ENCODE measurements around the gene IGSF9. TPM values are rescaled to one million over a fixed set of nuclear protein-coding genes. Genes with fewer than 3 reads are reported as not detected.

IGSF9 gene
- total RNA-seq, 4 donors from 2014 or later: 0.71 to 1.9 (median 1.4) TPM

DNA sequence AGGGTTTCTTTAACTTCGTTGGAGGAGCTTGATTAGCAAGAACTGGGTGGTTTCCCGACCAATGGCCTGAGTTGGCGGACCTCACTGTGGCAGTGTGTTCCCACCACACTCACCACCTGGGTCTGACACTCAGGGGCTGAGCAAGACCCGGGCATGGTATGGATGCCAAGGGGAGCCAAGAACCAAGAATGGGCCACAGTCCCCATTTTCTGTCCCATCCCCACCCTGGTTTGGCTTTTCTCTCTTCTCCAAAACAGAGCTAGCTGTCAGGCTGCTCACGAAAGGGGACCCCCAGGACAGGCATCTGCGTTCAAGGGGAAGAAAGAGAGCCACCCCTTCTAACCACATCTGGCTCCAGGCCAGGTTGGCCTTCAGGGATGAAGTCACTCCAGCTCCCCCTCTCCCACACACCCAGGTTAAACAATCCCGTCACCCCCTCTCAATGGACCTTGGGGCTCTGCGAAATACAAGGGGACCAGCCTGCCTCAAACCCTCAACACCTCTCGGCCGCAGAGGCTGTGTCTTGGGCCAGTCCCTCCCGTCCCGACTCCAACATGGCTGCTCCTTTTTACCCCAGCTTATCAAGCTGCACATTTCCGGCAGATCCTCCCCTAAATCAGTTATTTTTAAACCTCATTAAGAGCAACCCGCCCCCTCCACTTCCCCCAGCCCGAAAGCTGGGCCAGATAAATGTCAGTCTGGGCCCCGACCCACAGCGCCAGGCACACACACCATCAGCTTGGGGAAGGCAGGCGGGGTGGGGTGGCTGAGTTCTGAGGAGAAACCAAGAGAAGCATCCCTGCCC is 23.5 kb downstream of the IGSF9 start:
- 70 to 78% methylated on average over 17 to 18 of the region's 18 CpGs for WGBS, 2 donors
- intact Hi-C loops (cut with DNase I): loop anchor here (10.0 kb wide), 1 partner anchor 173 kb away; the partner anchor contains the start of gene IGSF8

DNA sequence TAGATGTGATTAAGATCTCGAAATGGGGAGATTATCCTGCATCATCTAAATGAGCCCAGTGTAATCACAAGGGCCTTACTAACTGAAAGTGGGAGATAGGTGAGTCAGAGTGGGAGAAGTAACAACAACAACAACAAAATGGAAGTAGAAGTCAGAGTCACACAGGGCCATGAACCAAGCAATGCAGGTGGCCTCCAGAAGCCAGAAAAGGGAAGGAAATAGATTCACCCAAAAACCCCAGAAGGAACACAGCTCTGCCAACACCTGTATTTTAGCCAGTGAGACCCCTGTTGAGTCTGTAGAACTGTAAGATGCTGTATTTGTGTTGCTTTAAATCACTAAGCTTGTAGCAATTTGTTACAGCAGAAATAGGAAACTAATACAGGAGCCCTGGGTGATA is 24.2 kb downstream of the IGSF9 start:
- no peak overlapping the region for H3K4me3 ChIP-seq (replicated peaks in 1 of 3)
- intact Hi-C loops (cut with DNase I): loop anchor here (10.0 kb wide), 1 partner anchor 174 kb away; the partner anchor contains the start of gene IGSF8
- peaks cover 20 to 30% of the 10 kb centered on the region in 2 donors for H3K36me3 ChIP-seq
- WGBS, 2 donors: 77 to 84% methylated on average over 1 of the region's 1 CpG
- DNase-seq: no peak
- H3K27me3 ChIP-seq: no peaks in the 10 kb centered on the region
- no peaks in the 10 kb centered on the region for H3K9me3 ChIP-seq
- TF ChIP-seq POLR2A (IDR thresholded peaks at IDR 0.05): no peak
- TF ChIP-seq, protein P1, sequence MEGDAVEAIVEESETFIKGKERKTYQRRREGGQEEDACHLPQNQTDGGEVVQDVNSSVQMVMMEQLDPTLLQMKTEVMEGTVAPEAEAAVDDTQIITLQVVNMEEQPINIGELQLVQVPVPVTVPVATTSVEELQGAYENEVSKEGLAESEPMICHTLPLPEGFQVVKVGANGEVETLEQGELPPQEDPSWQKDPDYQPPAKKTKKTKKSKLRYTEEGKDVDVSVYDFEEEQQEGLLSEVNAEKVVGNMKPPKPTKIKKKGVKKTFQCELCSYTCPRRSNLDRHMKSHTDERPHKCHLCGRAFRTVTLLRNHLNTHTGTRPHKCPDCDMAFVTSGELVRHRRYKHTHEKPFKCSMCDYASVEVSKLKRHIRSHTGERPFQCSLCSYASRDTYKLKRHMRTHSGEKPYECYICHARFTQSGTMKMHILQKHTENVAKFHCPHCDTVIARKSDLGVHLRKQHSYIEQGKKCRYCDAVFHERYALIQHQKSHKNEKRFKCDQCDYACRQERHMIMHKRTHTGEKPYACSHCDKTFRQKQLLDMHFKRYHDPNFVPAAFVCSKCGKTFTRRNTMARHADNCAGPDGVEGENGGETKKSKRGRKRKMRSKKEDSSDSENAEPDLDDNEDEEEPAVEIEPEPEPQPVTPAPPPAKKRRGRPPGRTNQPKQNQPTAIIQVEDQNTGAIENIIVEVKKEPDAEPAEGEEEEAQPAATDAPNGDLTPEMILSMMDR (IDR thresholded peaks at IDR 0.05): no peak
- H3K4me1 ChIP-seq: peaks cover 24 to 38% of the 10 kb centered on the region in 2 donors
- peak overlapping the region in 1 of 3 donors; percentile 28 for H3K27ac ChIP-seq

More for the DNA sequence above, 23.5 kb downstream of the IGSF9 start:
- Histone ChIP-seq H3K4me3 (replicated peaks in 1 of 3) (peak overlapping the region in 1 of 3 donors; percentile 91), H3K27me3 (no peaks in the 10 kb centered on the region), H3K27ac (peak overlapping the region in 2 of 3 donors; percentile 96 to 98), H3K9me3 (no peaks in the 10 kb centered on the region), H3K36me3 (peaks cover 20 to 30% of the 10 kb centered on the region in 2 donors), H3K4me1 (peaks cover 30 to 40% of the 10 kb centered on the region in 2 donors)
- TF ChIP-seq POLR2A (IDR thresholded peaks at IDR 0.05): no peak
- TF ChIP-seq, protein P1 (IDR thresholded peaks at IDR 0.05): no peak
- DNase-seq: no peak

DNA sequence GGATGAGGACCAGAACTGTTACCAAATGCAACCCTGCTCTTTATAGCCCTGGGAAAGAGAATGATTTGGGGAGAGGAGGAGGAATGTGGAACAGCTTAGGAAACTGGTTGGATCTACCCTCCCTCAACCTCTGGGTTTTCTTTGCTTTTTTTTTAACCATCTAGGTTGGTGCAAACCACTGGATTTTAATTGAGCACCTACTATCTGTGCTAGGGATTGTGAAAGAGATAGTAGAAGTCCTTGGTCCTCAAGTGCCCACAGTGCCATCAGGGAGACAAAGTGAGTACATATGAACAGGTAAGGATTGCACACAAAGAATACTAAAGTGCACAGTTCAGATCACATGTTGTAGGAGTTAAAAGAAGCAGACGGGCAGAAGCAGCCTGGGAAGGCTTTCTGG is 24.8 kb downstream of the IGSF9 start:
- Histone ChIP-seq H3K4me1 (peaks cover 18 to 32% of the 10 kb centered on the region in 2 donors), H3K4me3 (replicated peaks in 1 of 3) (no peak overlapping the region)
- intact Hi-C loops (cut with DNase I): loop anchor here (10.0 kb wide), 1 partner anchor 174 kb away; the partner anchor contains the start of gene IGSF8

DNA sequence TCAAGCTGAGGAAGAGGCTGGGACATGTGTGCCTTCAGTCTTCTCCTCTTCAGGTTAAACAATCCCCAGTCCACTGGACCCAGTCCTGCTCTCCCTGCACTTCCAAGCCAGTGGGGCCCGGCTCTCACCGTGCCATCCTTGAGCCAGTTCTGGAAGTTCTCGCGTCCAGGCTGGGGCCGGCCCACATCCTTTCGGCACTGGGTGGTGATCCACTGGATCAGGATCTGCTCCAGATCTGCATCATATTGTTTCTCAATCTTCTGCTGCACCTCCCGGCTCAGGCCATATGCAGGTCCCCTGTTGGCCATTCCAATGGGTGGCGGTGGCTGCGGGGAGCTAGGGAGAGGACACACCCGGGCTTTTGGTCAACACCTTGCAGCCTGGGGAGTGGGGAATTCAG is 25.2 kb downstream of the IGSF9 start:
- intact Hi-C loops (cut with DNase I): loop anchor here (10.0 kb wide), 1 partner anchor 175 kb away; the partner anchor contains the start of gene IGSF8
- TF ChIP-seq POLR2A (IDR thresholded peaks at IDR 0.05): no peak
- TF ChIP-seq, protein P1 (IDR thresholded peaks at IDR 0.05): no peak
- no peaks in the 10 kb centered on the region for H3K9me3 ChIP-seq
- 92 to 94% methylated on average over 10 of the region's 10 CpGs for WGBS, 2 donors
- no peak overlapping the region for H3K4me3 ChIP-seq (replicated peaks in 1 of 3)
- peaks cover 20 to 30% of the 10 kb centered on the region in 2 donors for H3K36me3 ChIP-seq
- DNase-seq: no peak
- H3K27ac ChIP-seq: peak overlapping the region in 1 of 3 donors; percentile 12
- no peaks in the 10 kb centered on the region for H3K27me3 ChIP-seq
- peaks cover 17 to 32% of the 10 kb centered on the region in 2 donors for H3K4me1 ChIP-seq

More for the DNA sequence above, 24.8 kb downstream of the IGSF9 start:
- H3K27ac ChIP-seq: peak overlapping the region in 1 of 3 donors; percentile 12
- H3K27me3 ChIP-seq: no peaks in the 10 kb centered on the region
- H3K36me3 ChIP-seq: peaks cover 20 to 30% of the 10 kb centered on the region in 2 donors
- no peaks in the 10 kb centered on the region for H3K9me3 ChIP-seq
- no peak for DNase-seq
- no peak for TF ChIP-seq POLR2A (IDR thresholded peaks at IDR 0.05)
- TF ChIP-seq, protein P1 (IDR thresholded peaks at IDR 0.05): no peak
- WGBS, 2 donors: 72 to 92% methylated on average over 1 of the region's 1 CpG

All from thyroid gland (tissue), 4 donors.